K562 (cell line): ENCODE data around the gene PARD6A. TPM values are rescaled to one million over a fixed set of nuclear protein-coding genes. Genes with fewer than 3 reads are reported as not detected.

Experiments
- CHCHD3 ChIP-seq: fragments of 250-450 bp; sonication (Bioruptor Pico); IDR thresholded peaks from 2 replicates; pipeline ENCODE4 v2.1.2; 2022; ENCODE audit warnings: mild to moderate bottlenecking
- CTBP1 ChIP-seq: fragments of 450-650 bp; IDR thresholded peaks from 2 replicates; pipeline ENCODE4 v1.6.1; 2016; ENCODE audit warnings: borderline replicate concordance
- ETS2 ChIP-seq: IDR thresholded peaks from 2 replicates; pipeline ENCODE4 v1.6.1; 2016; ENCODE audit warnings: borderline replicate concordance, missing genetic modification characterization, mild to moderate bottlenecking, moderate library complexity, missing compliant biosample characterization; ENCODE audit not compliant: poor library complexity, severe bottlenecking
- GABPB2 ChIP-seq: fragments of 250-450 bp; sonication (Bioruptor Pico); conservative IDR thresholded peaks from 2 replicates; pipeline ENCODE4 v1.5.1; 2021; ENCODE audit warnings: mild to moderate bottlenecking
- ILF3 ChIP-seq: fragments of 450-650 bp; IDR thresholded peaks from 2 replicates; pipeline ENCODE4 v1.6.1; 2018; ENCODE audit warnings: antibody characterized with exemption, mild to moderate bottlenecking, moderate library complexity, borderline replicate concordance
- MIER1 ChIP-seq: fragments of 450-650 bp; IDR thresholded peaks from 2 replicates; pipeline ENCODE4 v1.6.1; 2016; ENCODE audit warnings: antibody characterized with exemption, mild to moderate bottlenecking, low read depth
- PTRF ChIP-seq: fragments of 450-650 bp; IDR thresholded peaks from 2 replicates; pipeline ENCODE4 v1.6.1; 2016; ENCODE audit warnings: mild to moderate bottlenecking, missing genetic modification characterization, missing compliant biosample characterization
- SMARCB1 ChIP-seq: IDR thresholded peaks from 2 replicates; pipeline ENCODE4 v1.6.1; 2011; ENCODE audit warnings: improper control_type of control experiment, low read depth; ENCODE audit not compliant: insufficient read length
- SMARCE1 ChIP-seq: fragments of 450-650 bp; IDR thresholded peaks from 2 replicates; pipeline ENCODE4 v1.7.1; 2016; ENCODE audit warnings: mild to moderate bottlenecking
- YBX1 ChIP-seq: fragments of 450-650 bp; IDR thresholded peaks from 2 replicates; pipeline ENCODE4 v1.7.1; 2016; ENCODE audit warnings: mild to moderate bottlenecking
- ZBTB40 ChIP-seq, 2 experiments: fragments of 450-650 bp in 1 of 2; sonication (generic) in 1 of 2; formaldehyde crosslinking in 1 of 2; IDR thresholded peaks; 2 replicates each; pipeline versions ENCODE4 v1.7.1 to v1.9.0; 2016 to 2022; ENCODE audit warnings: inconsistent platforms in 1 of 2, mild to moderate bottlenecking in 1 of 2, missing genetic modification reagents in 1 of 2
- ZFP30 ChIP-seq: fragments of 250-450 bp; sonication (Bioruptor Pico); IDR thresholded peaks from 2 replicates; pipeline ENCODE4 v1.8.0; 2022; ENCODE audit warnings: moderate library complexity, mild to moderate bottlenecking, inconsistent platforms, borderline replicate concordance
- ZNF212 ChIP-seq: fragments of 450-650 bp; formaldehyde crosslinking; IDR thresholded peaks from 2 replicates; pipeline ENCODE4 v1.4.0; 2020; ENCODE audit warnings: mild to moderate bottlenecking
- ZNF263 ChIP-seq: sonication (generic); formaldehyde crosslinking; IDR thresholded peaks from 2 replicates; pipeline ENCODE4 v1.8.0; 2022; ENCODE audit warnings: mild to moderate bottlenecking, missing genetic modification reagents, borderline replicate concordance
- ZNF384 ChIP-seq: IDR thresholded peaks from 2 replicates; pipeline ENCODE4 v1.6.1; 2012; ENCODE audit warnings: low read depth, low read length, improper control_type of control experiment
- ZNF79 ChIP-seq: fragments of 250-450 bp; sonication (Bioruptor Pico); IDR thresholded peaks from 2 replicates; pipeline ENCODE4 v1.4.0; 2020; ENCODE audit warnings: low read depth, mild to moderate bottlenecking, moderate library complexity
- polyA plus RNA-seq, 8 experiments: library from polyadenylated mRNA; depleted of rRNA in 4 of 8; stranded (reverse) in 5 of 8; unstranded in 3 of 8; fragments of >200 nt; fragmentation: Nextera tagmentation in 2 of 8; fragmentation: Illumina TruSeq in 1 of 8; extraction: Ambion mirVana in 2 of 8; extraction: Trizol in 1 of 8; gene quantifications; 2 replicates each; pipeline versions ENCODE4 v1.2.1 to v1.2.3, GENCODE V29; 2011 to 2014; ENCODE audit warnings: inconsistent platforms in 1 of 8, missing spikeins in 1 of 8
- total RNA-seq, 7 experiments: library from RNA; depleted of rRNA in 6 of 7; stranded (reverse); fragments of >200 nt in 6 of 7; fragmentation: Illumina TruSeq in 2 of 7; extraction: Trizol in 2 of 7; gene quantifications; 2 replicates each; pipeline versions ENCODE4 v1.2.1 to v1.2.3, GENCODE V29; 2011 to 2021; ENCODE audit warnings: low replicate concordance in 1 of 7
- TF ChIP-seq, protein P1 (sequence below): IDR thresholded peaks from 2 replicates; pipeline ENCODE4 v1.6.1; 2016; ENCODE audit warnings: missing genetic modification characterization, missing compliant biosample characterization

PARD6A gene
- total and polyA plus RNA-seq, 9 of the 15 experiments (the other 6 are each of a cell fraction or from before 2014, with no cell fraction given), result 0.04 to 2.0 (median 0.44) TPM

DNA sequence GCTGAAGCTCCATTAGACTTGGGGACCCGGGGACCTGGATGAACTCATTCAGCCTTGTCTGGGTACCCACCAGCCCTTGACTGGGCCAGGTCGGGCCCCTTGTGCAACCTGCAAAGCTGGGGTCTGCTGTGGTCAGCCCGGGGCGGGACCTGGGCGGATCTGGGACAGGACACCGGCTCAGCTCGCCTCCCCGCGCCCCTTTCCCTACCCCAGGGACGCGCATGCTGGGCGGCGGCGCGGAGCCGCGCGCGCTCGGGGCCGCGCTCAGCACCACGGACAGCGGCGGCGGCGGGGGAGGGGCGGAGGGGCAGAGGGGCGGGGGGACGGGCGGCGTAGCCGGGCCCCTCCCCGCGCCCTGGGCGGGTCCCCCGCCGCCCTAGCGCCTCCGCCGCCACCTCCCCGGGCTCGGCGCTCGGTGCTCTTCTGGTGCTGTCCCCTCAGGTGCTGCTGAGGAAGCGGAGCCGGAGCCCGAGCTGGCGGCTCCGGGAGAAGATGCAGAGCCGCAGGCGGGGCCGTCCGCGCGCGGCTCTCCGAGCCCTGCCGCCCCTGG lies 8.1 kb upstream of the PARD6A start (continued):
- TF ChIP-seq, protein P1, sequence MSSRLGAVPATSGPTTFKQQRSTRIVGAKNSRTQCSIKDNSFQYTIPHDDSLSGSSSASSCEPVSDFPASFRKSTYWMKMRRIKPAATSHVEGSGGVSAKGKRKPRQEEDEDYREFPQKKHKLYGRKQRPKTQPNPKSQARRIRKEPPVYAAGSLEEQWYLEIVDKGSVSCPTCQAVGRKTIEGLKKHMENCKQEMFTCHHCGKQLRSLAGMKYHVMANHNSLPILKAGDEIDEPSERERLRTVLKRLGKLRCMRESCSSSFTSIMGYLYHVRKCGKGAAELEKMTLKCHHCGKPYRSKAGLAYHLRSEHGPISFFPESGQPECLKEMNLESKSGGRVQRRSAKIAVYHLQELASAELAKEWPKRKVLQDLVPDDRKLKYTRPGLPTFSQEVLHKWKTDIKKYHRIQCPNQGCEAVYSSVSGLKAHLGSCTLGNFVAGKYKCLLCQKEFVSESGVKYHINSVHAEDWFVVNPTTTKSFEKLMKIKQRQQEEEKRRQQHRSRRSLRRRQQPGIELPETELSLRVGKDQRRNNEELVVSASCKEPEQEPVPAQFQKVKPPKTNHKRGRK (tag), result no peak
- TF ChIP-seq ZNF384, result no peak
- no peak for TF ChIP-seq ZFP30 (CRISPR knock-in tag)
- no peak for TF ChIP-seq GABPB2 (CRISPR knock-in tag)
- TF ChIP-seq ZNF212 (CRISPR knock-in tag), result no peak
- no peak for TF ChIP-seq ETS2 (tag)
- TF ChIP-seq ILF3, result no peak
- no peak for TF ChIP-seq ZNF79
- TF ChIP-seq YBX1, result no peak
- no peak for TF ChIP-seq PTRF (tag)
- TF ChIP-seq ZNF263 (CRISPR knock-in tag), result no peak
- TF ChIP-seq CHCHD3 (CRISPR knock-in tag), result no peak
- TF ChIP-seq SMARCB1, result no peak
- TF ChIP-seq CTBP1, result peak; percentile 25; the same call in 1 of the 2 replicates
- TF ChIP-seq ZBTB40 (IDR thresholded peaks at IDR 0.05), result no peak
- TF ChIP-seq ZBTB40 (CRISPR knock-in tag; IDR thresholded peaks at IDR 0.05), result no peak
- peak; percentile 67; the same call in 1 of the 2 replicates for TF ChIP-seq MIER1
- TF ChIP-seq SMARCE1, result no peak
